Sigmoid colon (tissue), 7 donors: ENCODE data around the gene CRADD. TPM values are rescaled to one million over a fixed set of nuclear protein-coding genes. Genes with fewer than 3 reads are reported as not detected.
A peak's percentile ranks its signal among the peaks of the same experiment; 100 is the strongest.

Experiments
- DNase-seq: peaks from one replicate; pipeline ENCODE4 v3.0.0-alpha.2; 2019
- H3K27ac ChIP-seq, 4 donors: fragments of 200-600 bp; sonication (generic); one replicate each; pipeline ENCODE4 v1.5.1; 2016 to 2019; ENCODE audit warnings: mild to moderate bottlenecking in 1 of 4
- H3K27me3 ChIP-seq, 3 donors: fragments of 200-600 bp; sonication (generic); one replicate each; pipeline ENCODE4 v1.5.1; 2019; ENCODE audit warnings: mild to moderate bottlenecking in 1 of 3
- H3K36me3 ChIP-seq, 4 donors: fragments of 200-600 bp; sonication (generic); one replicate each; pipeline ENCODE4 v1.5.1; 2016 to 2019
- H3K4me1 ChIP-seq, 4 donors: fragments of 200-600 bp; sonication (generic); one replicate each; pipeline ENCODE4 v1.5.1; 2017 to 2019
- H3K4me3 ChIP-seq, 4 donors: fragments of 200-600 bp; sonication (generic); one replicate each; pipeline ENCODE4 v1.5.1; 2017 to 2019; ENCODE audit warnings: mild to moderate bottlenecking in 2 of 4, moderate library complexity in 1 of 4
- H3K9me3 ChIP-seq, 4 donors: fragments of 200-600 bp in 3 of 4; sonication (generic) in 3 of 4; one replicate each; pipeline versions ENCODE4 v1.5.1 to v1.6.1; 2013 to 2019
- EP300 ChIP-seq, 4 donors: sonication (generic); formaldehyde crosslinking; IDR thresholded peaks; one replicate each; pipeline ENCODE4 v1.6.1; 2017; ENCODE audit warnings: antibody characterized with exemption in 4 of 4
- POLR2A ChIP-seq, 2 donors: fragments of 450-650 bp; IDR thresholded peaks; one replicate each; pipeline ENCODE4 v1.6.1; 2016; ENCODE audit warnings: antibody characterized with exemption in 2 of 2, mild to moderate bottlenecking in 2 of 2, moderate library complexity in 2 of 2
- POLR2AphosphoS5 ChIP-seq, 4 donors: sonication (generic); formaldehyde crosslinking; IDR thresholded peaks; one replicate each; pipeline ENCODE4 v1.6.1; 2017; ENCODE audit warnings: antibody characterized with exemption in 4 of 4
- WGBS, 2 donors: extraction: QIAGEN DNeasy Blood & Tissue Kit; methylation state at CpG; one replicate each; pipeline ENCODE4 v1.1.7; 2013; 5-methylcytosine and 5-hydroxymethylcytosine counted together
- intact Hi-C: fragments of 100-400 bp; cut with DNase I; formaldehyde crosslinking; loops from one replicate; pipeline ENCODE4 v1.15.1; 2023
- polyA plus RNA-seq, 3 donors: library from polyadenylated mRNA; stranded (reverse); fragments of 200-250 nt; gene quantifications; one replicate each; pipeline ENCODE4 v1.2.3, GENCODE V29; 2013
- total RNA-seq, 4 donors: library from RNA; depleted of rRNA; stranded (reverse); fragments of >200 nt; gene quantifications; one replicate each; pipeline ENCODE4 v1.1.0, GENCODE V29; 2016
- TF ChIP-seq, protein P1 (sequence below), 4 experiments: fragments of 450-650 bp in 3 of 4; fragments of 200-600 bp in 1 of 4; IDR thresholded peaks; one replicate each; pipeline ENCODE4 v1.5.1; 2016 to 2019; ENCODE audit warnings: antibody characterized with exemption in 4 of 4, mild to moderate bottlenecking in 3 of 4, moderate library complexity in 2 of 4
- donor health status: healthy with polysubstance abuse.
- donor health status: Bipolar disorder and iron deficiency.
- donor health status: healthy.

CRADD gene
- total and polyA plus RNA-seq, 7 donors = 14.1 to 98.9 (median 43.7) TPM

GRCh38 chr12:93713060-93713459 is 35.9 kb downstream of the CRADD start:
- H3K9me3 ChIP-seq = peaks cover 0 to 4% (median 0%) of the 10 kb centered on the region in 4 donors
- TF ChIP-seq POLR2AphosphoS5 (IDR thresholded peaks at IDR 0.05) (no peak), EP300 (IDR thresholded peaks at IDR 0.05) (no peak), POLR2A (IDR thresholded peaks at IDR 0.05) (no peak)
- TF ChIP-seq, protein P1, sequence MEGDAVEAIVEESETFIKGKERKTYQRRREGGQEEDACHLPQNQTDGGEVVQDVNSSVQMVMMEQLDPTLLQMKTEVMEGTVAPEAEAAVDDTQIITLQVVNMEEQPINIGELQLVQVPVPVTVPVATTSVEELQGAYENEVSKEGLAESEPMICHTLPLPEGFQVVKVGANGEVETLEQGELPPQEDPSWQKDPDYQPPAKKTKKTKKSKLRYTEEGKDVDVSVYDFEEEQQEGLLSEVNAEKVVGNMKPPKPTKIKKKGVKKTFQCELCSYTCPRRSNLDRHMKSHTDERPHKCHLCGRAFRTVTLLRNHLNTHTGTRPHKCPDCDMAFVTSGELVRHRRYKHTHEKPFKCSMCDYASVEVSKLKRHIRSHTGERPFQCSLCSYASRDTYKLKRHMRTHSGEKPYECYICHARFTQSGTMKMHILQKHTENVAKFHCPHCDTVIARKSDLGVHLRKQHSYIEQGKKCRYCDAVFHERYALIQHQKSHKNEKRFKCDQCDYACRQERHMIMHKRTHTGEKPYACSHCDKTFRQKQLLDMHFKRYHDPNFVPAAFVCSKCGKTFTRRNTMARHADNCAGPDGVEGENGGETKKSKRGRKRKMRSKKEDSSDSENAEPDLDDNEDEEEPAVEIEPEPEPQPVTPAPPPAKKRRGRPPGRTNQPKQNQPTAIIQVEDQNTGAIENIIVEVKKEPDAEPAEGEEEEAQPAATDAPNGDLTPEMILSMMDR (IDR thresholded peaks at IDR 0.05) = no peak
- peaks cover 0 to 44% (median 29%) of the 10 kb centered on the region in 4 donors for H3K4me1 ChIP-seq
- DNase-seq = no peak
- H3K36me3 ChIP-seq = peaks cover 0 to 5% (median 2%) of the 10 kb centered on the region in 4 donors
- no peak overlapping the region for H3K4me3 ChIP-seq
- peak overlapping the region in 3 of 4 donors; percentile 77 to 82 (median 80) for H3K27ac ChIP-seq
- WGBS, 2 donors = 84 to 86% methylated on average over 5 of the region's 5 CpGs
- H3K27me3 ChIP-seq = no peaks in the 10 kb centered on the region
- intact Hi-C loops = no loop called here

DNA sequence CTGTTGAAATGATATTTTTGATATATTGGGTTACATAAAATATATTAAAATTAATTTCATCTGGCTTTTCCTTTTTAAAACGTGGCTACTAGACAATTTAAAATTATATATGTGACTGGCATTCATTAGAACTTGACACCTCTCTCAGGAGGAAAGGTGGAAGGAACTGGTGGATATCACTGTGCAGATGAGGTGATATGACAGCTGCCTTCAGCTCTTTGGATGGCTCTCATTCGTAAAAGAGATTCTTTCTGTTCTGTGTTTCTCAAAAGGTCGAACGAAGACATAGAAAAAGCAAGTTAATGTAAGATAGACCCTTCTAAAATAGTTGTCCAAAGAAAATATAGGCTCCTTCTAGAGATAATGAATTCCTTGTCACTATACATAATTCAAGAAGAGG is 36.6 kb downstream of the CRADD start:
- H3K4me1 ChIP-seq = peaks cover 0 to 44% (median 27%) of the 10 kb centered on the region in 4 donors
- no peaks in the 10 kb centered on the region for H3K27me3 ChIP-seq
- TF ChIP-seq POLR2A (IDR thresholded peaks at IDR 0.05) (no peak), POLR2AphosphoS5 (IDR thresholded peaks at IDR 0.05) (no peak), EP300 (IDR thresholded peaks at IDR 0.05) (no peak)
- TF ChIP-seq, protein P1 (IDR thresholded peaks at IDR 0.05) = no peak
- H3K9me3 ChIP-seq = peaks cover 0 to 7% (median 0%) of the 10 kb centered on the region in 4 donors
- no peaks in the 10 kb centered on the region for H3K36me3 ChIP-seq
- intact Hi-C loops = no loop called here
- H3K27ac ChIP-seq = peak overlapping the region in 3 of 4 donors; percentile 77 to 82 (median 80)
- 91% methylated on average over 4 of the region's 4 CpGs for WGBS, 2 donors
- H3K4me3 ChIP-seq = no peak overlapping the region
- DNase-seq = no peak

DNA sequence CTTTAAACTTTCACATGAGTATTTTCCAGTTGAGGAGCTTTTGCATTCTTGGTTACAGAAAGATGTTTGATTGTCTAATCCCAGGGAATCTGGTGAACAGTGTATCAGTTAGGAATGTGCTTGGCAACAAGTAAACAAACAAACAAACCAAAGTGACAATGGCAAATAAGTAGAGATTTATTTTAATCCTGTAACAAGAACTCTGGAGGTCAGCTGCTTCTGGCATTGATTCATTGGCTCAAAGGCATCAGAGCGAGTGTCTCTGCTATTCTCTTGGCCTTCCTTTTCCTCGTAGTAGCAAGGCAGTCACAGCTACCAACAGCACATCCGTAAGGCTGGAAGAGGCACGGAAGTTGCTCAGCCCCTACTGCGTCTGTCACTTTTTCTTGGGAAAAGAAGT is 37.2 kb downstream of the CRADD start:
- Histone ChIP-seq H3K36me3 (no peaks in the 10 kb centered on the region), H3K4me3 (no peak overlapping the region), H3K4me1 (peaks cover 0 to 44% (median 27%) of the 10 kb centered on the region in 4 donors), H3K9me3 (peaks cover 0 to 7% (median 0%) of the 10 kb centered on the region in 4 donors), H3K27me3 (no peaks in the 10 kb centered on the region), H3K27ac (peak overlapping the region; percentile 16 to 82 (median 78))
- DNase-seq = no peak
- WGBS, 2 donors = 68 to 88% methylated on average over 5 of the region's 5 CpGs
- intact Hi-C loops = no loop called here
- no peak for TF ChIP-seq EP300 (IDR thresholded peaks at IDR 0.05)
- TF ChIP-seq POLR2AphosphoS5 (IDR thresholded peaks at IDR 0.05) = no peak
- TF ChIP-seq POLR2A (IDR thresholded peaks at IDR 0.05) = no peak

GRCh38 chr12:93719710-93720109 is 42.5 kb downstream of the CRADD start:
- no peak for DNase-seq
- Histone ChIP-seq H3K4me1 (peaks cover 0 to 3% (median 1%) of the 10 kb centered on the region in 4 donors), H3K27me3 (no peaks in the 10 kb centered on the region), H3K9me3 (peaks cover 0 to 8% (median 0%) of the 10 kb centered on the region in 4 donors), H3K36me3 (no peaks in the 10 kb centered on the region), H3K27ac (no peak overlapping the region), H3K4me3 (no peak overlapping the region)
- WGBS, 2 donors = 92 to 95% methylated on average over 1 of the region's 1 CpG
- TF ChIP-seq POLR2A (IDR thresholded peaks at IDR 0.05) = no peak
- intact Hi-C loops = no loop called here

GRCh38 chr12:93720559-93720958 is 43.4 kb downstream of the CRADD start:
- Histone ChIP-seq H3K9me3 (peaks cover 0 to 8% (median 0%) of the 10 kb centered on the region in 4 donors), H3K4me3 (no peak overlapping the region), H3K36me3 (no peaks in the 10 kb centered on the region), H3K27me3 (no peaks in the 10 kb centered on the region), H3K4me1 (peaks cover 0 to under 1% (median 0%) of the 10 kb centered on the region in 4 donors), H3K27ac (no peak overlapping the region)
- TF ChIP-seq, protein P1 (IDR thresholded peaks at IDR 0.05) = no peak
- TF ChIP-seq POLR2A (IDR thresholded peaks at IDR 0.05) (no peak), EP300 (IDR thresholded peaks at IDR 0.05) (no peak), POLR2AphosphoS5 (IDR thresholded peaks at IDR 0.05) (no peak)
- intact Hi-C loops = no loop called here
- DNase-seq = no peak
- WGBS, 2 donors = 92 to 93% methylated on average over 2 of the region's 2 CpGs

GRCh38 chr12:93722179-93722578 is 45.0 kb downstream of the CRADD start:
- H3K27ac ChIP-seq = no peak overlapping the region
- TF ChIP-seq POLR2AphosphoS5 (IDR thresholded peaks at IDR 0.05) (no peak), POLR2A (IDR thresholded peaks at IDR 0.05) (no peak), EP300 (IDR thresholded peaks at IDR 0.05) (no peak)
- TF ChIP-seq, protein P1 (IDR thresholded peaks at IDR 0.05) = no peak
- intact Hi-C loops = no loop called here
- H3K4me3 ChIP-seq = no peak overlapping the region
- 93 to 94% methylated on average over 2 of the region's 2 CpGs for WGBS, 2 donors
- no peaks in the 10 kb centered on the region for H3K27me3 ChIP-seq
- peaks cover 0 to 8% (median 0%) of the 10 kb centered on the region in 4 donors for H3K9me3 ChIP-seq
- no peaks in the 10 kb centered on the region for H3K36me3 ChIP-seq
- no peak for DNase-seq
- peaks cover 0 to 12% (median 7%) of the 10 kb centered on the region in 4 donors for H3K4me1 ChIP-seq
